ENCODE data around the gene SH2D4B. TPM values are rescaled to one million over a fixed set of nuclear protein-coding genes. Genes with fewer than 3 reads are reported as not detected.
A peak's percentile ranks its signal among the peaks of the same experiment; 100 is the strongest.

SH2D4B gene
- total RNA-seq, 1 donor from 2014 or later: not detected

DNA sequence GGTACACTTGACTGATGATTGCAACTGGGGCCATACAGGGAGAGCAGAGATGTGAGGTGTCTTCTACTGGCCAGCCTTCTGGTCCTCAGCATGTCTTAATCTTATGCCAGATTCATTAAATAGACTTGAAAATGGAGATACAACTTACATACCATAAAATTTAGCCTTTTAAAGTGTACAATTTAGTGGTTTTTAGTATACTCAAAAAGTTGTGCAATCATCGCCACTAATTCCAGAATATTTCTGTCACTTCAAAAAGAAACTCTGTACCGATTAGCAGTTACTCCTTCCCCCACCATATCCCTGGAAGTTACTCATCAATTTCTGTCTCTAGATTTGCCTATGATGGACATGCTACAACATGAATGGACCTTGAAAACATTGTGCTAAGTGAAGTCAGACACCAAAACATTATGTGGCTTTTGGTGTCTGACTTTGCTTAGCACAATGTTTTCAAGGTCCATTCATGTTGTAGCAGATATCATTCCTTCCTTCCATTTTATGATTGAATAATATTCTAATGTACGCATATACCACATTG lies 53.0 kb downstream of the SH2D4B start:
- TF ChIP-seq, protein P1, sequence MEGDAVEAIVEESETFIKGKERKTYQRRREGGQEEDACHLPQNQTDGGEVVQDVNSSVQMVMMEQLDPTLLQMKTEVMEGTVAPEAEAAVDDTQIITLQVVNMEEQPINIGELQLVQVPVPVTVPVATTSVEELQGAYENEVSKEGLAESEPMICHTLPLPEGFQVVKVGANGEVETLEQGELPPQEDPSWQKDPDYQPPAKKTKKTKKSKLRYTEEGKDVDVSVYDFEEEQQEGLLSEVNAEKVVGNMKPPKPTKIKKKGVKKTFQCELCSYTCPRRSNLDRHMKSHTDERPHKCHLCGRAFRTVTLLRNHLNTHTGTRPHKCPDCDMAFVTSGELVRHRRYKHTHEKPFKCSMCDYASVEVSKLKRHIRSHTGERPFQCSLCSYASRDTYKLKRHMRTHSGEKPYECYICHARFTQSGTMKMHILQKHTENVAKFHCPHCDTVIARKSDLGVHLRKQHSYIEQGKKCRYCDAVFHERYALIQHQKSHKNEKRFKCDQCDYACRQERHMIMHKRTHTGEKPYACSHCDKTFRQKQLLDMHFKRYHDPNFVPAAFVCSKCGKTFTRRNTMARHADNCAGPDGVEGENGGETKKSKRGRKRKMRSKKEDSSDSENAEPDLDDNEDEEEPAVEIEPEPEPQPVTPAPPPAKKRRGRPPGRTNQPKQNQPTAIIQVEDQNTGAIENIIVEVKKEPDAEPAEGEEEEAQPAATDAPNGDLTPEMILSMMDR (IDR thresholded peaks at IDR 0.05; ENCODE audit: insufficient read depth, low read length, poor library complexity, severe bottlenecking): no peak
- Histone ChIP-seq H3K4me3 (ENCODE audit: low read depth, low read length) (no peak overlapping the region), H3K27me3 (ENCODE audit: control insufficient read depth, insufficient read depth, low read length) (no peaks in the 10 kb centered on the region), H3K36me3 (ENCODE audit: control insufficient read depth, insufficient read depth, low read length) (no peaks in the 10 kb centered on the region)
- DNase-seq (ENCODE audit: low read depth): no peak

DNA sequence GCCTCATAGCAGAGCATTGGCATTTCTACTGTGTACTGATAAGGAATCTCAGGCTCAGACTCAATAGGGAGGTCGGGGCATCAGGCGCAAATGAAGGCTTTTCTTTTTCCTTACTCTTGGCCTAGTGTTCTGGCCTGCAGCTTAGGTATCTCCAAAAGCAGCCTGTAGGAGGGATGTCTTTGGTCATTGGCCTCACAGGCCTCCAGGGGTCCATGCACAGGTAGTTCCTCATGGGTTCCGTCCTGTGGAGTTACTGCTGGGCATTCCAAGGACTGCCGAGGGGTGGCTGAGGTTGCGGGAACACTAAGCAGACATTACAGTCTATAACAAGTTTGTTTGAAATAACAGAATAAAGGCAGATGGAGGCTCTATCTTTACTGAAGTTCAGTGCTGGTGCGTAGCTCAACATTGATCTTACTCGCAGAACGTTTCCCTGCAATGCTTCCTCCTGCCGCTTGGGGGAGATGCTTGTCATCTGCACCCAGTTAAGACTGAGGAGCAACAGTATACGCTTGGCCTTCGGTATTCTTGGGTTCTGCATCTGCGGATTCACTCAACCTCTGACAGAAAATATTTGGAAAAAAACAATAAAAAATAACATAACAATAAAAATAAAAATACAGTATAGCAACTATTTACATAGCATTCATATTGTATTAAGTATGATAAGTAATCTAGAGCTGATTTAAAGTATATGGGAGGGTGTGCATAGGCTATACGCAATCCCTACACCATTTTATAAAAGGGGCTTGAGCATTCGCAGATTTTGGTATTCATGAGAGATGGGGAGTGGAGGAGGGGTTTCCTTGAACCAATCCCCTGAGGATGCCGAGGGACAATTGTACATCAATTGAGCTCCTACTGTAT lies 58.9 kb downstream of the SH2D4B start:
- Histone ChIP-seq H3K27me3 (ENCODE audit: control insufficient read depth, insufficient read depth, low read length) (no peaks in the 10 kb centered on the region), H3K4me3 (ENCODE audit: low read depth, low read length) (no peak overlapping the region), H3K36me3 (ENCODE audit: control insufficient read depth, insufficient read depth, low read length) (no peaks in the 10 kb centered on the region)
- DNase-seq (ENCODE audit: low read depth): no peak
- TF ChIP-seq, protein P1 (IDR thresholded peaks at IDR 0.05; ENCODE audit: insufficient read depth, low read length, poor library complexity, severe bottlenecking): peak; percentile 69

DNA sequence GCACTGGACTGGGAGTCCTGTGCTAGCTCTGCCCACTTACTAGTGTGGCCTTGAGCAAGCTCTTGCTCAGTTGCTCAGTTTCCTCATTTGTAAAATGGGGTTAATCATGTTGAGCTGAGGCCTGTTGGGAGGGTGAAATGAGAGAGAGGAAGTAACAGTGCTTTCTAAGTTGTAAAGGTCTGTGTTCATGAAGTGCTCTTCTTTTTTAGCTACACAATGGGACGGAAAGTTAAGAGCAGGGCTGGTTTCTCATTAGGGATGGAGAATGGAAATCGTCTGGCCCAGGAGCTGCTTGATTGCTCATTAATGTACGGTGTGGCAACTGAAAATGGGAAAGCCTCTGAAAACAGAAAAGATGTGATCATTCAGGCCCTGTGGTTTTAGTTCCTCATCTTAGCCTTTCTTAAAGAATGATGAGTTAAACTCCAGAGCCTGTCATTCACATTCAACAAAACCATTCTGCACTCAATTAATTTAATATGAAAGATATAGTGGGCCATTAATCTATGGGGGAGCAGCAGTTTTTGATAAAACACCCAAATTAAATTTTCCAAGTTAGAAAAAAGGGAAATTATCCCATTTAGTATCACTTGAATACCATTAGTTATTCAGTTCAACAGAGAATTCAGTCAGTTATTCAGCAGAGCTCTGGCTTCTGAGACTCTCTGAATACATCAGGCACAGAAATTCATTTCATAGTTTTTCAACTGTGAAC lies 60.5 kb downstream of the SH2D4B start:
- no peaks in the 10 kb centered on the region for H3K36me3 ChIP-seq (ENCODE audit: control insufficient read depth, insufficient read depth, low read length)
- no peak for DNase-seq (ENCODE audit: low read depth)
- TF ChIP-seq, protein P1 (IDR thresholded peaks at IDR 0.05; ENCODE audit: insufficient read depth, low read length, poor library complexity, severe bottlenecking): no peak
- H3K27me3 ChIP-seq (ENCODE audit: control insufficient read depth, insufficient read depth, low read length): no peaks in the 10 kb centered on the region
- no peak overlapping the region for H3K4me3 ChIP-seq (ENCODE audit: low read depth, low read length)

DNA sequence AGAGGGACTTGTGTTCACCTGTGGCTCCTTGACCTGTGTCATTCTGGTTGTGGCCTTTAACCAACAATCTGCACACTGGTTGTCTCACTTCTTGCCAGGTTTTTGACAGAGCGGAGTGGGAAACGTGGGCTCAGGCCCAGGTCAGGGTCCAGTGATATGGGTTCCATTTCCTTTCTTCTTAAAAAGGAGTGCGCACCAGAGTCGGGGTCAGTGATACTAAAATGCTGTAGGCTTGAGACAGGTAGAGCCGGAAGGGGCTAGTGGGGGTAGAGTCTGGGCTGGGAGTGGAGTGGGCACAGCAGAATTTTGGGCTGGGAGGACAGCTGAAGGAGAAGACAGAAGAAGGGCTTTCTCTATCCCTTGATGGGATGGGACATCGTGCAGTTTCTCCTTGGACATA lies 61.2 kb downstream of the SH2D4B start:
- no peaks in the 10 kb centered on the region for H3K36me3 ChIP-seq (ENCODE audit: control insufficient read depth, insufficient read depth, low read length)
- no peak overlapping the region for H3K4me3 ChIP-seq (ENCODE audit: low read depth, low read length)
- no peak for DNase-seq (ENCODE audit: low read depth)
- no peaks in the 10 kb centered on the region for H3K27me3 ChIP-seq (ENCODE audit: control insufficient read depth, insufficient read depth, low read length)
- TF ChIP-seq, protein P1 (IDR thresholded peaks at IDR 0.05; ENCODE audit: insufficient read depth, low read length, poor library complexity, severe bottlenecking): no peak

DNA sequence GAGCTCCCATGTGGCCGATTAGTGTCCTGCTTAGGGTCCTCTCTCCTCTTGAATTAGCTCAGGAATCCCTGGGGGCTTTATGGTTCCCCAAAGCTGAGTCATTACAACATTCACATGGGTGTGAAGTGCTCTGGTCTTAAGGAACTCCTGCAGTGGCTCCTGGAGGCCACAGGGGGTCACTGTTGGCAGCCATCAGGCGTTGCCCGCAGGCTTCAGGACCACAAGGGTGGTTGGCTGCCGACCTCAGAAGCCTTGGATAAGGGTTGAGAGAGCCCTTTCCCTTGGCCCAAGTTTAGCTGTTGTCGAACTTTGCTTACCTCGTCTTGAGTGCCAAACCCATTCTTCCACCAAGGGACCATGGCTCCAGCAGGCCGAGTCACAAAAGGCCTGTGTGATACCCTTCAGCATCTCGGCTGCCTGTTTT lies 61.7 kb downstream of the SH2D4B start:
- DNase-seq (ENCODE audit: low read depth): no peak
- Histone ChIP-seq H3K4me3 (ENCODE audit: low read depth, low read length) (no peak overlapping the region), H3K27me3 (ENCODE audit: control insufficient read depth, insufficient read depth, low read length) (no peaks in the 10 kb centered on the region), H3K36me3 (ENCODE audit: control insufficient read depth, insufficient read depth, low read length) (no peaks in the 10 kb centered on the region)
- TF ChIP-seq, protein P1 (IDR thresholded peaks at IDR 0.05; ENCODE audit: insufficient read depth, low read length, poor library complexity, severe bottlenecking): peak; percentile 71

All from kidney epithelial cell (primary cell).